ENCODE measurements around the gene SCNN1A. TPM values are rescaled to one million over a fixed set of nuclear protein-coding genes. Genes with fewer than 3 reads are reported as not detected.

SCNN1A gene
- total RNA-seq, 1 donor = under 0.01 TPM

GRCh38 chr12:6312529-6313325, 62.6 kb downstream of the SCNN1A start:
- DNase-seq (ENCODE audit: low read depth) = no peak
- TF ChIP-seq CTCF (IDR thresholded peaks at IDR 0.05; ENCODE audit: insufficient read depth, low read depth, low read length) = no peak
- no peak overlapping the region for H3K4me3 ChIP-seq (ENCODE audit: low read depth, low read length)

- TF ChIP-seq CTCF (IDR thresholded peaks at IDR 0.05; ENCODE audit: insufficient read depth, low read depth, low read length) = no peak
- no peak for DNase-seq (ENCODE audit: low read depth)
- no peak overlapping the region for H3K4me3 ChIP-seq (ENCODE audit: low read depth, low read length)
Measured at GRCh38 chr12:6311822-6312528, 63.4 kb downstream of the SCNN1A start.

GRCh38 chr12:6310771-6311610, 64.4 kb downstream of the SCNN1A start:
- peak overlapping the region; percentile 31 for H3K4me3 ChIP-seq (ENCODE audit: low read depth, low read length)
- TF ChIP-seq CTCF (IDR thresholded peaks at IDR 0.05; ENCODE audit: insufficient read depth, low read depth, low read length) = no peak
- no peak for DNase-seq (ENCODE audit: low read depth)

GRCh38 chr12:6307529-6307928, 67.8 kb downstream of the SCNN1A start:
- TF ChIP-seq CTCF (IDR thresholded peaks at IDR 0.05; ENCODE audit: insufficient read depth, low read depth, low read length) = no peak
- no peak for DNase-seq (ENCODE audit: low read depth)
- no peak overlapping the region for H3K4me3 ChIP-seq (ENCODE audit: low read depth, low read length)

GRCh38 chr12:6306599-6307220, 68.7 kb downstream of the SCNN1A start:
- DNase-seq (ENCODE audit: low read depth) = no peak
- TF ChIP-seq CTCF (IDR thresholded peaks at IDR 0.05; ENCODE audit: insufficient read depth, low read depth, low read length) = no peak
- H3K4me3 ChIP-seq (ENCODE audit: low read depth, low read length) = no peak overlapping the region

GRCh38 chr12:6306151-6306550, 69.2 kb downstream of the SCNN1A start:
- TF ChIP-seq CTCF (IDR thresholded peaks at IDR 0.05; ENCODE audit: insufficient read depth, low read depth, low read length) = no peak
- H3K4me3 ChIP-seq (ENCODE audit: low read depth, low read length) = no peak overlapping the region
- no peak for DNase-seq (ENCODE audit: low read depth)

Measured in fibroblast of villous mesenchyme (primary cell).